Activated CD8-positive, alpha-beta T cell treated with anti-CD3 and anti-CD28 coated beads for 36 hours (primary cell): Measurements from ENCODE around the gene GCAT. TPM values are rescaled to one million over a fixed set of nuclear protein-coding genes. Genes with fewer than 3 reads are reported as not detected.
A peak's percentile ranks its signal among the peaks of the same experiment; 100 is the strongest.

Experiments
- ATAC-seq: fragments of 200-7000 bp; cut with Tn5 transposase; one replicate; pipeline ENCODE4 v1.10.0; 2021; ENCODE audit warnings: mild to moderate bottlenecking, moderate library complexity
- CTCF ChIA-PET: fragments of 350-600 bp; sonication (Branson Sonifier 250); formaldehyde crosslinking; loops from one replicate; lab custom pipeline; 2021; ENCODE audit warnings: antibody characterized with exemption; lab: Charles Lee
- POLR2A ChIA-PET: fragments of 350-600 bp; sonication (Branson Sonifier 250); formaldehyde crosslinking; loops from one replicate; lab custom pipeline; 2021; ENCODE audit warnings: antibody characterized with exemption; lab: Charles Lee
- DNase-seq: peaks from one replicate; pipeline ENCODE4 v3.0.0-alpha.2; 2020
- H3K27ac Mint-ChIP-seq: one replicate; pipeline ENCODE4 v1.8.0; 2021; ENCODE audit warnings: mild to moderate bottlenecking, mixed read lengths
- H3K27me3 Mint-ChIP-seq: one replicate; pipeline ENCODE4 v1.8.0; 2021; ENCODE audit warnings: mixed read lengths
- H3K36me3 Mint-ChIP-seq: one replicate; pipeline ENCODE4 v1.8.0; 2021; ENCODE audit warnings: low read depth, mixed read lengths
- H3K4me1 Mint-ChIP-seq: one replicate; pipeline ENCODE4 v1.8.0; 2021; ENCODE audit warnings: low read depth, mixed read lengths
- H3K4me3 Mint-ChIP-seq: one replicate; pipeline ENCODE4 v1.8.0; 2021; ENCODE audit warnings: mild to moderate bottlenecking, moderate library complexity, mixed read lengths
- H3K9me3 Mint-ChIP-seq: one replicate; pipeline ENCODE4 v1.8.0; 2021; ENCODE audit warnings: mixed read lengths
- CTCF ChIP-seq: fragments of 200-600 bp; IDR thresholded peaks from one replicate; pipeline ENCODE4 v1.8.0; 2022; ENCODE audit warnings: antibody characterized with exemption, mild to moderate bottlenecking
- intact Hi-C: fragments of 100-400 bp; cut with micrococcal nuclease; formaldehyde crosslinking; loops from one replicate; pipeline ENCODE4 v1.10.0; 2022
- total RNA-seq, 2 experiments: library from RNA; stranded (reverse); gene quantifications; one replicate each; pipeline ENCODE4 v1.2.3, GENCODE V29; 2021

Gene GCAT
- total RNA-seq, 2 experiments from 2014 or later, result 19.0 to 20.4 TPM

GRCh38 chr22:37832022-37832857 lies 24.5 kb downstream of the GCAT start:
- peaks cover 13% of the 10 kb centered on the region for H3K36me3 Mint-ChIP-seq
- no peak for DNase-seq
- no peak for ATAC-seq
- H3K4me3 Mint-ChIP-seq, result no peak overlapping the region
- TF ChIP-seq CTCF, result no peak
- H3K27ac Mint-ChIP-seq, result no peak overlapping the region
- ChIA-PET CTCF (no interaction called here), POLR2A (no interaction called here)
- H3K27me3 Mint-ChIP-seq, result no peaks in the 10 kb centered on the region
- H3K4me1 Mint-ChIP-seq, result no peaks in the 10 kb centered on the region
- no peaks in the 10 kb centered on the region for H3K9me3 Mint-ChIP-seq
- intact Hi-C loops, result no loop called here

GRCh38 chr22:37842015-37842793 lies 34.5 kb downstream of the GCAT start:
- no peaks in the 10 kb centered on the region for H3K9me3 Mint-ChIP-seq
- POLR2A ChIA-PET, result interaction anchor here (0.9 kb wide), 1 partner anchor 8 kb away, joined by 3 read pairs; no protein-coding TSS in a partner anchor
- CTCF ChIA-PET, result interaction anchor here (0.7 to 2.5 kb wide), 3 partner anchors 24 to 44 kb away, joined by 3 to 10 read pairs (median 3); no protein-coding TSS in a partner anchor
- H3K4me3 Mint-ChIP-seq, result peak overlapping the region; percentile 89
- DNase-seq (no peak), ATAC-seq (no peak)
- H3K4me1 Mint-ChIP-seq, result peaks cover 11% of the 10 kb centered on the region
- no peak for TF ChIP-seq CTCF
- intact Hi-C loops, result no loop called here
- peaks cover 10% of the 10 kb centered on the region for H3K36me3 Mint-ChIP-seq
- H3K27me3 Mint-ChIP-seq, result no peaks in the 10 kb centered on the region
- no peak overlapping the region for H3K27ac Mint-ChIP-seq

- H3K4me3 Mint-ChIP-seq, result peak overlapping the region; percentile 89
- peaks cover 22% of the 10 kb centered on the region for H3K4me1 Mint-ChIP-seq
- H3K27me3 Mint-ChIP-seq, result no peaks in the 10 kb centered on the region
- TF ChIP-seq CTCF, result no peak
- DNase-seq, result peak; percentile 62
- CTCF ChIA-PET, result interaction anchor here (0.8 to 1.7 kb wide), 7 partner anchors 9 to 236 kb away, joined by 3 to 10 read pairs (median 3); partner anchors contain the start of genes GCAT and GGA1
- H3K36me3 Mint-ChIP-seq, result peaks cover 15% of the 10 kb centered on the region
- peak overlapping the region; percentile 87 for H3K27ac Mint-ChIP-seq
- intact Hi-C loops, result no loop called here
- peak; percentile 38 for ATAC-seq
- POLR2A ChIA-PET, result interaction anchor here (0.7 to 1.8 kb wide), 8 partner anchors 9 to 236 kb away, joined by 3 to 5 read pairs (median 3); partner anchors contain the start of gene PDXP
- H3K9me3 Mint-ChIP-seq, result no peaks in the 10 kb centered on the region
These were observed 36.0 kb downstream of the GCAT start for GRCh38 chr22:37843741-37844089.

GRCh38 chr22:37844904-37845329 lies 37.2 kb downstream of the GCAT start:
- peak overlapping the region; percentile 76 for H3K4me3 Mint-ChIP-seq
- H3K27ac Mint-ChIP-seq, result peak overlapping the region; percentile 80
- no peaks in the 10 kb centered on the region for H3K27me3 Mint-ChIP-seq
- H3K9me3 Mint-ChIP-seq, result no peaks in the 10 kb centered on the region
- H3K4me1 Mint-ChIP-seq, result peaks cover 23% of the 10 kb centered on the region
- POLR2A ChIA-PET, result interaction anchor here (1.4 kb wide), 1 partner anchor 21 kb away, joined by 3 read pairs; no protein-coding TSS in a partner anchor
- peaks cover 23% of the 10 kb centered on the region for H3K36me3 Mint-ChIP-seq
- ATAC-seq (no peak), DNase-seq (no peak)
- no peak for TF ChIP-seq CTCF
- intact Hi-C loops, result no loop called here
- CTCF ChIA-PET, result interaction anchor here (1.0 to 1.7 kb wide), 4 partner anchors 19 to 237 kb away, joined by 3 to 10 read pairs (median 4); partner anchors contain the start of genes GCAT and GGA1
